GM21737 (cell line): ENCODE measurements around the gene CFAP73.

Experiments
- ATAC-seq: cut with Tn5 transposase; IDR thresholded peaks from one replicate; pipeline ENCODE4 v1.9.1; 2021; ENCODE audit warnings: mild to moderate bottlenecking, moderate library complexity; ENCODE audit not compliant: unreplicated experiment

Gene CFAP73

DNA sequence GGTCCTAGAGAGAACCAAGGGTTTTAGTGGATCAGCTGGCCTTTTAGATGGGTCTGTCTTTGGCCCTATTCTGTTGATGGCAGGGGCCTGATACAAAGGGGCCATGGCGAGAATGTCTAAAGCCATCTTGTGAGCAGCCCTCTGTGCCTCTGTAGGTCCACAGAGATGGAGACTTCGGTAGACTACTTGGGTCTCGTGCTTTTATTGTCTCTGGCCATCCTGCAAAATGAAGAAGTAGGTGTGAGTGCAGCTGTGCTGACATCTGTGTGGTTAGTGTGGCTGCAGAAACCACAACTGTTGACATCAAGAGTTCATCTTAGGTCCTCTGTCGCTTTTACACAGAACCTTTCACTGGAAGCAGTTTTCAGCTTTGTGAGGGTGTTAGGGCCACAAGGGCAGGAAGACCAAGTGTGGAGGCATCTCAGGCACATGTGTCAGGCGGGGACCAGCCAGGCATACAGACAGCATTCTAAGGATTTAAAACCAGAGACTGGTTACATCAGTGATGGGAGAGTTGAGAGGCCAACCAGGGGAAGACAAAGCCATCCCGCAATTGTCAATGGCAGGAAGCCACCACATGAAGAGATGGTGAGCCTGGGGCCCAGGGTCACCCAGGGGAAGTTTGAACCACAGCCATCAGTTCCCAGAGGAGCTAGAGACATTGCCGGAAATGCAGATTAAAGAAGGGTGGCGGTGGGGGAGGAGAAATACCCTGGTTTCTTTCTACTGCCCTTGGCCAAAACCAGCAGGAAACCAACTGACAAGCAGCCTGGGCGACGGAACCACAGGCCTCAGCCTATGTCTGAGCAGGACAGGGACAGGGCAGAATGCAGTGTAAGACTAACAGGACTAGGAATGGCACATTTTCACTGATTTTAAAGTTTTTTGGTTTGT lies 58.8 kb downstream of the CFAP73 start:
- peak; percentile 66 for ATAC-seq
